ENCODE measurements around the gene TNRC6A.

The TNRC6A gene

GRCh38 chr16:24728891-24729242 lies 584 bp upstream of the TNRC6A start:
- Histone ChIP-seq H3K36me3 (ENCODE audit: low read length) (peaks cover 7% of the 10 kb centered on the region; the same call in 1 of the 2 replicates), H3K4me3 (ENCODE audit: insufficient read depth, low read length, poor library complexity, severe bottlenecking) (peak overlapping the region; percentile 99), H3K9me3 (ENCODE audit: insufficient read depth, low read length) (no peaks in the 10 kb centered on the region), H2AFZ (ENCODE audit: low read depth, low read length, severe bottlenecking) (peak overlapping the region; percentile 99), H3F3A (ENCODE audit: insufficient read depth) (peaks cover 4% of the 10 kb centered on the region; the same call in 1 of the 2 replicates), H3K9ac (ENCODE audit: low read length) (peak overlapping the region; percentile 72), H3K9me2 (replicated peaks; ENCODE audit: insufficient read depth, low read length) (no peaks in the 10 kb centered on the region), H3K27ac (ENCODE audit: low read depth, low read length) (peak overlapping the region; percentile 62), H3K79me2 (ENCODE audit: insufficient read depth, low read length) (peaks cover 45% of the 10 kb centered on the region), H4K20me1 (ENCODE audit: low read depth, low read length) (no peaks in the 10 kb centered on the region), H3K27me3 (ENCODE audit: low read length) (no peaks in the 10 kb centered on the region), H3K4me2 (ENCODE audit: low read depth, low read length, poor library complexity, severe bottlenecking) (peak overlapping the region; percentile 94)
- TF ChIP-seq EZH2phosphoT487 (conservative IDR thresholded peaks at IDR 0.05; ENCODE audit: low read length) (no peak), CTCF (IDR thresholded peaks at IDR 0.05; ENCODE audit: insufficient read depth, low read length, poor library complexity, severe bottlenecking) (no peak)

GRCh38 chr16:24729951-24730815 lies 732 bp downstream of the TNRC6A start:
- Histone ChIP-seq H2AFZ (ENCODE audit: low read depth, low read length, severe bottlenecking) (peak overlapping the region; percentile 99), H3K27ac (ENCODE audit: low read depth, low read length) (peak overlapping the region; percentile 62), H3K4me3 (ENCODE audit: insufficient read depth, low read length, poor library complexity, severe bottlenecking) (peak overlapping the region; percentile 99), H3K4me2 (ENCODE audit: low read depth, low read length, poor library complexity, severe bottlenecking) (peak overlapping the region; percentile 83), H3K36me3 (ENCODE audit: low read length) (peaks cover 7% of the 10 kb centered on the region; the same call in 1 of the 2 replicates), H3K9me2 (replicated peaks; ENCODE audit: insufficient read depth, low read length) (no peaks in the 10 kb centered on the region), H3K27me3 (ENCODE audit: low read length) (no peaks in the 10 kb centered on the region), H3K9ac (ENCODE audit: low read length) (peak overlapping the region; percentile 72), H3F3A (ENCODE audit: insufficient read depth) (peaks cover 4% of the 10 kb centered on the region; the same call in 1 of the 2 replicates), H4K20me1 (ENCODE audit: low read depth, low read length) (no peaks in the 10 kb centered on the region), H3K9me3 (ENCODE audit: insufficient read depth, low read length) (no peaks in the 10 kb centered on the region), H3K79me2 (ENCODE audit: insufficient read depth, low read length) (peaks cover 59% of the 10 kb centered on the region)
- TF ChIP-seq CTCF (IDR thresholded peaks at IDR 0.05; ENCODE audit: insufficient read depth, low read length, poor library complexity, severe bottlenecking), result no peak
- TF ChIP-seq EZH2phosphoT487 (conservative IDR thresholded peaks at IDR 0.05; ENCODE audit: low read length), result no peak

GRCh38 chr16:24730914-24731313 lies 1.5 kb downstream of the TNRC6A start:
- Histone ChIP-seq H3K4me2 (ENCODE audit: low read depth, low read length, poor library complexity, severe bottlenecking) (peak overlapping the region; percentile 83), H3K36me3 (ENCODE audit: low read length) (peaks cover 7% of the 10 kb centered on the region; the same call in 1 of the 2 replicates), H3K27me3 (ENCODE audit: low read length) (no peaks in the 10 kb centered on the region), H2AFZ (ENCODE audit: low read depth, low read length, severe bottlenecking) (no peak overlapping the region), H4K20me1 (ENCODE audit: low read depth, low read length) (no peaks in the 10 kb centered on the region), H3K9ac (ENCODE audit: low read length) (peak overlapping the region; percentile 72), H3K4me3 (ENCODE audit: insufficient read depth, low read length, poor library complexity, severe bottlenecking) (peak overlapping the region; percentile 99), H3K27ac (ENCODE audit: low read depth, low read length) (no peak overlapping the region), H3F3A (ENCODE audit: insufficient read depth) (peaks cover 4% of the 10 kb centered on the region; the same call in 1 of the 2 replicates), H3K9me3 (ENCODE audit: insufficient read depth, low read length) (no peaks in the 10 kb centered on the region), H3K9me2 (replicated peaks; ENCODE audit: insufficient read depth, low read length) (no peaks in the 10 kb centered on the region), H3K79me2 (ENCODE audit: insufficient read depth, low read length) (peaks cover 66% of the 10 kb centered on the region)
- TF ChIP-seq CTCF (IDR thresholded peaks at IDR 0.05; ENCODE audit: insufficient read depth, low read length, poor library complexity, severe bottlenecking) (no peak), EZH2phosphoT487 (conservative IDR thresholded peaks at IDR 0.05; ENCODE audit: low read length) (no peak)

All from SU-DHL-6 (cell line).